HG02571 (cell line): ENCODE data around the gene MRGPRG.

Experiments
- ATAC-seq: cut with Tn5 transposase; IDR thresholded peaks from one replicate; pipeline ENCODE4 v1.9.1; 2021; ENCODE audit warnings: mild to moderate bottlenecking, moderate library complexity; ENCODE audit not compliant: unreplicated experiment

The MRGPRG gene

GRCh38 chr11:3225826-3226750, 7.5 kb upstream of the MRGPRG start:
- ATAC-seq, result no peak

- no peak for ATAC-seq
Measured at GRCh38 chr11:3225159-3225758, 6.6 kb upstream of the MRGPRG start.

GRCh38 chr11:3224401-3225057, 5.9 kb upstream of the MRGPRG start:
- ATAC-seq, result no peak

GRCh38 chr11:3223932-3224381, 5.3 kb upstream of the MRGPRG start:
- no peak for ATAC-seq

GRCh38 chr11:3222941-3223915, 4.6 kb upstream of the MRGPRG start:
- ATAC-seq, result no peak

GRCh38 chr11:3222003-3222855, 3.6 kb upstream of the MRGPRG start:
- no peak for ATAC-seq

- ATAC-seq, result no peak
Measured at GRCh38 chr11:3221408-3222002, 2.9 kb upstream of the MRGPRG start.

- no peak for ATAC-seq
Measured at GRCh38 chr11:3220521-3221407, 2.2 kb upstream of the MRGPRG start.

GRCh38 chr11:3220101-3220500, 1.5 kb upstream of the MRGPRG start:
- ATAC-seq, result no peak

- no peak for ATAC-seq
Measured at GRCh38 chr11:3219281-3219892, 774 bp upstream of the MRGPRG start.

GRCh38 chr11:3217818-3218482, 663 bp downstream of the MRGPRG start:
- ATAC-seq, result no peak

GRCh38 chr11:3216027-3216525, 2.5 kb downstream of the MRGPRG start:
- ATAC-seq, result no peak

GRCh38 chr11:3215346-3216026, 3.1 kb downstream of the MRGPRG start:
- no peak for ATAC-seq

- no peak for ATAC-seq
Measured at GRCh38 chr11:3214420-3214699, 4.3 kb downstream of the MRGPRG start.

GRCh38 chr11:3213659-3214419, 4.8 kb downstream of the MRGPRG start:
- no peak for ATAC-seq

- ATAC-seq, result no peak
Measured at GRCh38 chr11:3208272-3208671, 10.3 kb downstream of the MRGPRG start.
